Erythroblast (primary cell): ENCODE data around the gene PHKB.

Experiments used
- GATA1 ChIP-seq: IDR thresholded peaks from 2 replicates; pipeline ENCODE4 v1.6.1; 2011; ENCODE audit warnings: low read depth, mild to moderate bottlenecking, control low read depth, low read length, moderate library complexity
- POLR2A ChIP-seq: IDR thresholded peaks from 2 replicates; pipeline ENCODE4 v1.6.1; 2011; ENCODE audit warnings: mild to moderate bottlenecking, low read length

GRCh38 chr16:47519037-47519436, 57.9 kb downstream of the PHKB start:
- TF ChIP-seq POLR2A = no peak
- no peak for TF ChIP-seq GATA1
